Panc1 (cell line): ENCODE results near the gene METTL16.

Source experiments
- SIN3A ChIP-seq: IDR thresholded peaks from 2 replicates; pipeline ENCODE4 v1.6.1; 2012; ENCODE audit warnings: low read depth, mild to moderate bottlenecking, low read length, moderate library complexity, borderline replicate concordance; ENCODE audit not compliant: insufficient read depth
- TF ChIP-seq, protein P1 (sequence below): fragments of 450-650 bp; IDR thresholded peaks from 2 replicates; pipeline ENCODE4 v1.5.1; 2017; ENCODE audit warnings: mild to moderate bottlenecking

- TF ChIP-seq, protein P1, sequence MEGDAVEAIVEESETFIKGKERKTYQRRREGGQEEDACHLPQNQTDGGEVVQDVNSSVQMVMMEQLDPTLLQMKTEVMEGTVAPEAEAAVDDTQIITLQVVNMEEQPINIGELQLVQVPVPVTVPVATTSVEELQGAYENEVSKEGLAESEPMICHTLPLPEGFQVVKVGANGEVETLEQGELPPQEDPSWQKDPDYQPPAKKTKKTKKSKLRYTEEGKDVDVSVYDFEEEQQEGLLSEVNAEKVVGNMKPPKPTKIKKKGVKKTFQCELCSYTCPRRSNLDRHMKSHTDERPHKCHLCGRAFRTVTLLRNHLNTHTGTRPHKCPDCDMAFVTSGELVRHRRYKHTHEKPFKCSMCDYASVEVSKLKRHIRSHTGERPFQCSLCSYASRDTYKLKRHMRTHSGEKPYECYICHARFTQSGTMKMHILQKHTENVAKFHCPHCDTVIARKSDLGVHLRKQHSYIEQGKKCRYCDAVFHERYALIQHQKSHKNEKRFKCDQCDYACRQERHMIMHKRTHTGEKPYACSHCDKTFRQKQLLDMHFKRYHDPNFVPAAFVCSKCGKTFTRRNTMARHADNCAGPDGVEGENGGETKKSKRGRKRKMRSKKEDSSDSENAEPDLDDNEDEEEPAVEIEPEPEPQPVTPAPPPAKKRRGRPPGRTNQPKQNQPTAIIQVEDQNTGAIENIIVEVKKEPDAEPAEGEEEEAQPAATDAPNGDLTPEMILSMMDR = no peak
- no peak for TF ChIP-seq SIN3A
These were observed 112.8 kb downstream of the METTL16 start for GRCh38 chr17:2398655-2399571.
